ENCODE data around the gene POGZ.

Gene POGZ

GRCh38 chr1:151504252-151504651 is 45.0 kb upstream of the POGZ start:
- Histone ChIP-seq H3K9me3 (ENCODE audit: insufficient read depth, low read length) (no peaks in the 10 kb centered on the region), H3K4me2 (ENCODE audit: low read depth, low read length, poor library complexity, severe bottlenecking) (no peak overlapping the region), H4K20me1 (ENCODE audit: low read depth, low read length) (no peaks in the 10 kb centered on the region), H3K9me2 (replicated peaks; ENCODE audit: insufficient read depth, low read length) (no peaks in the 10 kb centered on the region), H2AFZ (ENCODE audit: low read depth, low read length, severe bottlenecking) (no peak overlapping the region), H3K36me3 (ENCODE audit: low read length) (no peaks in the 10 kb centered on the region), H3K27ac (ENCODE audit: low read depth, low read length) (no peak overlapping the region), H3K27me3 (ENCODE audit: low read length) (no peaks in the 10 kb centered on the region), H3K9ac (ENCODE audit: low read length) (no peak overlapping the region), H3K79me2 (ENCODE audit: insufficient read depth, low read length) (no peaks in the 10 kb centered on the region), H3K4me3 (ENCODE audit: insufficient read depth, low read length, poor library complexity, severe bottlenecking) (no peak overlapping the region), H3F3A (ENCODE audit: insufficient read depth) (no peaks in the 10 kb centered on the region)
- TF ChIP-seq EZH2phosphoT487 (conservative IDR thresholded peaks at IDR 0.05; ENCODE audit: low read length) (no peak), CTCF (IDR thresholded peaks at IDR 0.05; ENCODE audit: insufficient read depth, low read length, poor library complexity, severe bottlenecking) (no peak)

GRCh38 chr1:151502859-151503780 is 43.8 kb upstream of the POGZ start:
- H3K79me2 ChIP-seq (ENCODE audit: insufficient read depth, low read length), result no peaks in the 10 kb centered on the region
- H3K9ac ChIP-seq (ENCODE audit: low read length), result no peak overlapping the region
- H2AFZ ChIP-seq (ENCODE audit: low read depth, low read length, severe bottlenecking), result no peak overlapping the region
- H3K27me3 ChIP-seq (ENCODE audit: low read length), result no peaks in the 10 kb centered on the region
- H3K4me3 ChIP-seq (ENCODE audit: insufficient read depth, low read length, poor library complexity, severe bottlenecking), result no peak overlapping the region
- H3K4me2 ChIP-seq (ENCODE audit: low read depth, low read length, poor library complexity, severe bottlenecking), result no peak overlapping the region
- H4K20me1 ChIP-seq (ENCODE audit: low read depth, low read length), result no peaks in the 10 kb centered on the region
- H3K9me3 ChIP-seq (ENCODE audit: insufficient read depth, low read length), result no peaks in the 10 kb centered on the region
- H3F3A ChIP-seq (ENCODE audit: insufficient read depth), result no peaks in the 10 kb centered on the region
- H3K9me2 ChIP-seq (replicated peaks; ENCODE audit: insufficient read depth, low read length), result no peaks in the 10 kb centered on the region
- TF ChIP-seq CTCF (IDR thresholded peaks at IDR 0.05; ENCODE audit: insufficient read depth, low read length, poor library complexity, severe bottlenecking), result no peak
- TF ChIP-seq EZH2phosphoT487 (conservative IDR thresholded peaks at IDR 0.05; ENCODE audit: low read length), result no peak
- no peak overlapping the region for H3K27ac ChIP-seq (ENCODE audit: low read depth, low read length)
- no peaks in the 10 kb centered on the region for H3K36me3 ChIP-seq (ENCODE audit: low read length)

- Histone ChIP-seq H3K4me2 (ENCODE audit: low read depth, low read length, poor library complexity, severe bottlenecking) (no peak overlapping the region), H3K9me2 (replicated peaks; ENCODE audit: insufficient read depth, low read length) (no peaks in the 10 kb centered on the region), H3K27ac (ENCODE audit: low read depth, low read length) (no peak overlapping the region), H3F3A (ENCODE audit: insufficient read depth) (no peaks in the 10 kb centered on the region), H4K20me1 (ENCODE audit: low read depth, low read length) (no peaks in the 10 kb centered on the region), H2AFZ (ENCODE audit: low read depth, low read length, severe bottlenecking) (no peak overlapping the region), H3K9me3 (ENCODE audit: insufficient read depth, low read length) (no peaks in the 10 kb centered on the region), H3K9ac (ENCODE audit: low read length) (no peak overlapping the region), H3K4me3 (ENCODE audit: insufficient read depth, low read length, poor library complexity, severe bottlenecking) (no peak overlapping the region), H3K79me2 (ENCODE audit: insufficient read depth, low read length) (no peaks in the 10 kb centered on the region), H3K27me3 (ENCODE audit: low read length) (no peaks in the 10 kb centered on the region), H3K36me3 (ENCODE audit: low read length) (no peaks in the 10 kb centered on the region)
- TF ChIP-seq CTCF (IDR thresholded peaks at IDR 0.05; ENCODE audit: insufficient read depth, low read length, poor library complexity, severe bottlenecking), result no peak
- TF ChIP-seq EZH2phosphoT487 (conservative IDR thresholded peaks at IDR 0.05; ENCODE audit: low read length), result no peak
Observed at GRCh38 chr1:151502035-151502700, 42.9 kb upstream of the POGZ start.
